ENCODE results near the gene RABL6. TPM values are rescaled to one million over a fixed set of nuclear protein-coding genes. Genes with fewer than 3 reads are reported as not detected.

RABL6 gene
- total and polyA plus RNA-seq, 2 of the 4 experiments (the other 2 are of a cell fraction): 37.1 to 47.5 TPM

GRCh38 chr9:136774416-136775045 lies 33.2 kb upstream of the RABL6 start:
- POLR2A ChIA-PET (ENCODE audit: unreplicated experiment): no interaction called here
- H3K14ac ChIP-seq (replicated peaks; ENCODE audit: low read depth, low read length): no peak overlapping the region
- no peak overlapping the region for H4K91ac ChIP-seq (ENCODE audit: insufficient read depth, low read depth, low read length)
- no peak overlapping the region for H3K56ac ChIP-seq (ENCODE audit: extremely low read depth, insufficient read depth, low read length)
- no peak overlapping the region for H3K27ac ChIP-seq (ENCODE audit: insufficient read depth, low read length)
- CTCF ChIA-PET: no interaction called here
- no peaks in the 10 kb centered on the region for H3K79me1 ChIP-seq (ENCODE audit: low read depth in 1 of 2, low read length in 2 of 2)
- 75% methylated on average over 5 of the region's 12 CpGs; no CpG with 5 or more reads in 1 of the 2 experiments for WGBS, 2 experiments (ENCODE audit: extremely low coverage in 2 of 2, insufficient read length in 1 of 2)
- no peak for DNase-seq
- no peaks in the 10 kb centered on the region for H3K4me1 ChIP-seq (ENCODE audit: control insufficient read depth, insufficient read depth, low read length)
- in situ Hi-C loops (cut with MboI; ENCODE audit: low sequenced_read_pairs): no loop called here
- no peaks in the 10 kb centered on the region for H3K9me1 ChIP-seq (ENCODE audit: insufficient read depth, low read length)
- BruUV-seq (replicated peaks): no TSS peak
- H3K4me3 ChIP-seq (ENCODE audit: insufficient read depth, low read depth, low read length): no peak overlapping the region
- H3K18ac ChIP-seq (ENCODE audit: low read depth, low read length): no peak overlapping the region
- no peak for ATAC-seq (ENCODE audit: low read depth)
- no peak overlapping the region for H2AK5ac ChIP-seq (ENCODE audit: low read depth, low read length)
- TF ChIP-seq SMC3 (IDR thresholded peaks at IDR 0.05; ENCODE audit: low read depth, low read length) (no peak), CEBPB (IDR thresholded peaks at IDR 0.05; ENCODE audit: low read depth, low read length) (no peak), POLR2A (IDR thresholded peaks at IDR 0.05; ENCODE audit: low read depth, low read length) (no peak), NFE2L2 (IDR thresholded peaks at IDR 0.05; ENCODE audit: low read depth, low read length) (no peak), RFX5 (IDR thresholded peaks at IDR 0.05; ENCODE audit: low read depth, low read length) (no peak), MAFK (IDR thresholded peaks at IDR 0.05; ENCODE audit: low read depth, low read length) (no peak), MXI1 (IDR thresholded peaks at IDR 0.05; ENCODE audit: borderline replicate concordance, low read depth, low read length) (no peak), CHD1 (IDR thresholded peaks at IDR 0.05; ENCODE audit: low read depth, low read length) (no peak), FOS (IDR thresholded peaks at IDR 0.05; ENCODE audit: low read depth, low read length) (no peak), BHLHE40 (IDR thresholded peaks at IDR 0.05; ENCODE audit: low read depth, low read length) (no peak), MAZ (IDR thresholded peaks at IDR 0.05; ENCODE audit: borderline replicate concordance, low read depth, low read length) (no peak)
- TF ChIP-seq, protein P1, sequence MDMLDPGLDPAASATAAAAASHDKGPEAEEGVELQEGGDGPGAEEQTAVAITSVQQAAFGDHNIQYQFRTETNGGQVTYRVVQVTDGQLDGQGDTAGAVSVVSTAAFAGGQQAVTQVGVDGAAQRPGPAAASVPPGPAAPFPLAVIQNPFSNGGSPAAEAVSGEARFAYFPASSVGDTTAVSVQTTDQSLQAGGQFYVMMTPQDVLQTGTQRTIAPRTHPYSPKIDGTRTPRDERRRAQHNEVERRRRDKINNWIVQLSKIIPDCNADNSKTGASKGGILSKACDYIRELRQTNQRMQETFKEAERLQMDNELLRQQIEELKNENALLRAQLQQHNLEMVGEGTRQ (IDR thresholded peaks at IDR 0.05; ENCODE audit: low read depth, low read length): no peak
- TF ChIP-seq, protein P2, sequence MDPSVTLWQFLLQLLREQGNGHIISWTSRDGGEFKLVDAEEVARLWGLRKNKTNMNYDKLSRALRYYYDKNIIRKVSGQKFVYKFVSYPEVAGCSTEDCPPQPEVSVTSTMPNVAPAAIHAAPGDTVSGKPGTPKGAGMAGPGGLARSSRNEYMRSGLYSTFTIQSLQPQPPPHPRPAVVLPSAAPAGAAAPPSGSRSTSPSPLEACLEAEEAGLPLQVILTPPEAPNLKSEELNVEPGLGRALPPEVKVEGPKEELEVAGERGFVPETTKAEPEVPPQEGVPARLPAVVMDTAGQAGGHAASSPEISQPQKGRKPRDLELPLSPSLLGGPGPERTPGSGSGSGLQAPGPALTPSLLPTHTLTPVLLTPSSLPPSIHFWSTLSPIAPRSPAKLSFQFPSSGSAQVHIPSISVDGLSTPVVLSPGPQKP (IDR thresholded peaks at IDR 0.05; ENCODE audit: borderline replicate concordance, low read depth, low read length): no peak
- H2BK20ac ChIP-seq (ENCODE audit: low read depth, low read length): no peak overlapping the region
- no peak overlapping the region for H3K4me2 ChIP-seq (ENCODE audit: low read depth, low read length)
- no peak overlapping the region for H2AK9ac ChIP-seq (replicated peaks; ENCODE audit: low read depth, low read length, poor library complexity)
- peaks cover 9% of the 10 kb centered on the region for H3K9me3 ChIP-seq (ENCODE audit: control insufficient read depth, insufficient read depth, low read length)
- H3K23ac ChIP-seq (ENCODE audit: low read depth, low read length): no peak overlapping the region
- H2AFZ ChIP-seq (replicated peaks; ENCODE audit: low read length, poor library complexity): no peak overlapping the region
- H3K4ac ChIP-seq (ENCODE audit: low read depth, low read length): no peak overlapping the region
- H4K20me1 ChIP-seq (ENCODE audit: insufficient read depth, low read length): no peaks in the 10 kb centered on the region
- no peaks in the 10 kb centered on the region for H3K36me3 ChIP-seq (ENCODE audit: control insufficient read depth, insufficient read depth, low read length)
- H4K8ac ChIP-seq (ENCODE audit: low read depth in 2 of 2, low read length in 2 of 2): no peak overlapping the region
- no peak overlapping the region for H4K5ac ChIP-seq (ENCODE audit: low read depth, low read length)
- peaks cover 28% of the 10 kb centered on the region for H3K27me3 ChIP-seq (ENCODE audit: control insufficient read depth, insufficient read depth, low read length)
- no peak overlapping the region for H3K9ac ChIP-seq (ENCODE audit: low read depth, low read length)
- dilution Hi-C loops (cut with HindIII; ENCODE audit: low sequenced_read_pairs, unreplicated experiment): no loop called here
- H2BK120ac ChIP-seq (ENCODE audit: low read depth, low read length): no peak overlapping the region
- intact Hi-C loops (cut with micrococcal nuclease): no loop called here
- no peak overlapping the region for H2BK15ac ChIP-seq (ENCODE audit: low read depth, low read length)
- no peak overlapping the region for H2BK5ac ChIP-seq (ENCODE audit: low read depth, low read length, poor library complexity, severe bottlenecking)

Measured in IMR-90 (cell line).